NT2/D1 (cell line): ENCODE measurements around the gene RARG.
A peak's percentile ranks its signal among the peaks of the same experiment; 100 is the strongest.

Experiments used
- DNase-seq: peaks from one replicate; pipeline ENCODE4 v3.0.0-alpha.2; 2011; ENCODE audit warnings: low read depth, low spot score
- H3K27me3 ChIP-seq: 2 replicates; pipeline ENCODE4 v1.6.0; 2011; ENCODE audit warnings: mild to moderate bottlenecking; ENCODE audit not compliant: insufficient read length, insufficient read depth
- H3K36me3 ChIP-seq: 2 replicates; pipeline ENCODE4 v1.6.1; 2011; ENCODE audit warnings: mild to moderate bottlenecking, low read length, mixed read lengths; ENCODE audit not compliant: insufficient read depth, insufficient read length
- H3K4me1 ChIP-seq: 2 replicates; pipeline ENCODE4 v1.5.1; 2011; ENCODE audit not compliant: insufficient read depth, insufficient read length
- H3K4me3 ChIP-seq: 2 replicates; pipeline ENCODE4 v1.5.1; 2011; ENCODE audit warnings: low read depth; ENCODE audit not compliant: insufficient read length
- H3K9ac ChIP-seq: 2 replicates; pipeline ENCODE4 v1.6.0; 2011; ENCODE audit warnings: low read depth; ENCODE audit not compliant: insufficient read length
- H3K9me3 ChIP-seq: 2 replicates; pipeline ENCODE4 v1.5.1; 2011; ENCODE audit warnings: mild to moderate bottlenecking, low read length; ENCODE audit not compliant: insufficient read depth
- SUZ12 ChIP-seq: IDR thresholded peaks from 2 replicates; pipeline ENCODE4 v1.6.1; 2011; ENCODE audit not compliant: insufficient read length, insufficient read depth; ENCODE audit errors: extremely low read depth
- YY1 ChIP-seq: IDR thresholded peaks from 2 replicates; pipeline ENCODE4 v1.6.1; 2011; ENCODE audit not compliant: insufficient read length, insufficient read depth
- ZNF274 ChIP-seq: IDR thresholded peaks from 2 replicates; pipeline ENCODE4 v1.6.1; 2011; ENCODE audit warnings: mild to moderate bottlenecking, low read depth, low read length

RARG gene

GRCh38 chr12:53225635-53226424 lies 6.2 kb downstream of the RARG start:
- DNase-seq = no peak
- no peak for TF ChIP-seq YY1
- TF ChIP-seq ZNF274 = no peak
- TF ChIP-seq SUZ12 = no peak
- Histone ChIP-seq H3K27me3 (peaks cover 3% of the 10 kb centered on the region), H3K4me3 (no peak overlapping the region), H3K9me3 (no peaks in the 10 kb centered on the region), H3K9ac (no peak overlapping the region), H3K36me3 (no peaks in the 10 kb centered on the region), H3K4me1 (peaks cover 26% of the 10 kb centered on the region)

- no peak overlapping the region for H3K4me3 ChIP-seq
- no peak for DNase-seq
- TF ChIP-seq YY1 (no peak), SUZ12 (no peak), ZNF274 (no peak)
- no peaks in the 10 kb centered on the region for H3K9me3 ChIP-seq
- no peak overlapping the region for H3K9ac ChIP-seq
- no peaks in the 10 kb centered on the region for H3K36me3 ChIP-seq
- peaks cover 7% of the 10 kb centered on the region for H3K27me3 ChIP-seq
- peaks cover 26% of the 10 kb centered on the region for H3K4me1 ChIP-seq
Observed at GRCh38 chr12:53224897-53225634, 6.9 kb downstream of the RARG start.

- DNase-seq = peak; percentile 61
- no peaks in the 10 kb centered on the region for H3K36me3 ChIP-seq
- peak overlapping the region; percentile 65 for H3K9ac ChIP-seq
Observed at GRCh38 chr12:53224061-53224896, 7.7 kb downstream of the RARG start.

GRCh38 chr12:53223389-53224060 lies 8.5 kb downstream of the RARG start:
- H3K36me3 ChIP-seq = no peaks in the 10 kb centered on the region
- peak overlapping the region; percentile 65 for H3K9ac ChIP-seq
- peaks cover 19% of the 10 kb centered on the region for H3K27me3 ChIP-seq
- no peak for TF ChIP-seq SUZ12
- TF ChIP-seq ZNF274 = no peak
- TF ChIP-seq YY1 = no peak
- H3K9me3 ChIP-seq = no peaks in the 10 kb centered on the region
- DNase-seq = no peak
- peaks cover 32% of the 10 kb centered on the region for H3K4me1 ChIP-seq
- no peak overlapping the region for H3K4me3 ChIP-seq

More at GRCh38 chr12:53224061-53224896, 7.7 kb downstream of the RARG start:
- Histone ChIP-seq H3K9me3 (no peaks in the 10 kb centered on the region), H3K4me1 (peaks cover 27% of the 10 kb centered on the region), H3K27me3 (peaks cover 14% of the 10 kb centered on the region), H3K4me3 (no peak overlapping the region)
- TF ChIP-seq YY1 (no peak), SUZ12 (no peak), ZNF274 (no peak)

- no peak for TF ChIP-seq ZNF274
- TF ChIP-seq YY1 = no peak
- no peak for TF ChIP-seq SUZ12
- DNase-seq = no peak
- Histone ChIP-seq H3K27me3 (peaks cover 26% of the 10 kb centered on the region), H3K4me1 (peaks cover 36% of the 10 kb centered on the region), H3K9me3 (no peaks in the 10 kb centered on the region), H3K9ac (peak overlapping the region; percentile 2), H3K36me3 (no peaks in the 10 kb centered on the region), H3K4me3 (no peak overlapping the region)
Observed at GRCh38 chr12:53222806-53223261, 9.2 kb downstream of the RARG start.

GRCh38 chr12:53222170-53222721 lies 9.8 kb downstream of the RARG start:
- H3K9ac ChIP-seq = no peak overlapping the region
- peaks cover 39% of the 10 kb centered on the region for H3K4me1 ChIP-seq

More at GRCh38 chr12:53222170-53222721, 9.8 kb downstream of the RARG start:
- TF ChIP-seq ZNF274 (no peak), YY1 (no peak), SUZ12 (no peak)
- no peaks in the 10 kb centered on the region for H3K9me3 ChIP-seq
- no peaks in the 10 kb centered on the region for H3K36me3 ChIP-seq
- H3K27me3 ChIP-seq = peaks cover 26% of the 10 kb centered on the region
- DNase-seq = no peak
- peak overlapping the region; percentile 21 for H3K4me3 ChIP-seq
